ENCODE results near the gene GRIK1. TPM values are rescaled to one million over a fixed set of nuclear protein-coding genes. Genes with fewer than 3 reads are reported as not detected.
A peak's percentile ranks its signal among the peaks of the same experiment; 100 is the strongest.

The GRIK1 gene
- polyA plus RNA-seq, 1 donor (not counting 4 experiments of a cell fraction or from before 2014, with no cell fraction given) = not detected

GRCh38 chr21:29673096-29673610 lies 266.6 kb downstream of the GRIK1 start:
- Histone ChIP-seq H3K9me3 (ENCODE audit: control insufficient read depth, low read depth, low read length) (no peaks in the 10 kb centered on the region), H3K4me3 (ENCODE audit: control insufficient read depth in 2 of 3, extremely low read depth in 1 of 3, insufficient read depth in 2 of 3, low read depth in 1 of 3, low read length in 3 of 3) (no peak overlapping the region), H3K27me3 (ENCODE audit: control insufficient read depth, extremely low read depth, insufficient read depth, low read length) (no peaks in the 10 kb centered on the region), H3K27ac (ENCODE audit: control insufficient read depth, insufficient read depth, low read length) (no peak overlapping the region), H2AFZ (ENCODE audit: control insufficient read depth, low read length) (no peak overlapping the region), H3K9ac (ENCODE audit: control insufficient read depth, extremely low read depth, insufficient read depth, low read length) (no peak overlapping the region), H3K79me2 (ENCODE audit: control insufficient read depth, insufficient read depth, low read length) (no peaks in the 10 kb centered on the region), H3K36me3 (ENCODE audit: control insufficient read depth in 2 of 2, extremely low read depth in 1 of 2, insufficient read depth in 2 of 2, low read length in 2 of 2) (no peaks in the 10 kb centered on the region), H3K4me2 (ENCODE audit: control insufficient read depth, extremely low read depth, insufficient read depth, low read depth, low read length) (no peak overlapping the region), H3K4me1 (ENCODE audit: control insufficient read depth, extremely low read depth, insufficient read depth, low read length) (no peaks in the 10 kb centered on the region), H4K20me1 (ENCODE audit: control insufficient read depth, extremely low read depth, insufficient read depth, low read length) (no peaks in the 10 kb centered on the region), H3K9me1 (ENCODE audit: control insufficient read depth, extremely low read depth, insufficient read depth, low read length) (no peaks in the 10 kb centered on the region)
- FAIRE-seq (no peak), DNase-seq (ENCODE audit: low read depth, low spot score) (no peak)
- TF ChIP-seq EZH2 (IDR thresholded peaks at IDR 0.05; ENCODE audit: low read length) (no peak), CTCF (optimal IDR thresholded peaks at IDR 0.05 in 1 of 3, IDR thresholded peaks at IDR 0.05 in 1 of 3, conservative IDR thresholded peaks at IDR 0.05 in 1 of 3; ENCODE audit: extremely low read depth in 1 of 3, insufficient read depth in 2 of 3, low read length in 3 of 3) (no peak)
- dilution Hi-C loops (cut with MboI; ENCODE audit: extremely low pct_ligation_motif_present, low sequenced_read_pairs) = no loop called here

- dilution Hi-C loops (cut with MboI; ENCODE audit: extremely low pct_ligation_motif_present, low sequenced_read_pairs) = no loop called here
- Histone ChIP-seq H3K27me3 (ENCODE audit: control insufficient read depth, extremely low read depth, insufficient read depth, low read length) (no peaks in the 10 kb centered on the region), H3K4me3 (ENCODE audit: control insufficient read depth in 2 of 3, extremely low read depth in 1 of 3, insufficient read depth in 2 of 3, low read depth in 1 of 3, low read length in 3 of 3) (no peak overlapping the region), H2AFZ (ENCODE audit: control insufficient read depth, low read length) (no peak overlapping the region), H3K27ac (ENCODE audit: control insufficient read depth, insufficient read depth, low read length) (no peak overlapping the region), H3K4me2 (ENCODE audit: control insufficient read depth, extremely low read depth, insufficient read depth, low read depth, low read length) (no peak overlapping the region), H3K4me1 (ENCODE audit: control insufficient read depth, extremely low read depth, insufficient read depth, low read length) (no peaks in the 10 kb centered on the region), H3K9me3 (ENCODE audit: control insufficient read depth, low read depth, low read length) (no peaks in the 10 kb centered on the region), H3K9ac (ENCODE audit: control insufficient read depth, extremely low read depth, insufficient read depth, low read length) (no peak overlapping the region), H3K36me3 (ENCODE audit: control insufficient read depth in 2 of 2, extremely low read depth in 1 of 2, insufficient read depth in 2 of 2, low read length in 2 of 2) (no peaks in the 10 kb centered on the region), H3K9me1 (ENCODE audit: control insufficient read depth, extremely low read depth, insufficient read depth, low read length) (no peaks in the 10 kb centered on the region), H4K20me1 (ENCODE audit: control insufficient read depth, extremely low read depth, insufficient read depth, low read length) (no peaks in the 10 kb centered on the region), H3K79me2 (ENCODE audit: control insufficient read depth, insufficient read depth, low read length) (no peaks in the 10 kb centered on the region)
- peak in 1 of 3 experiments; percentile 6 for TF ChIP-seq CTCF (optimal IDR thresholded peaks at IDR 0.05 in 1 of 3, IDR thresholded peaks at IDR 0.05 in 1 of 3, conservative IDR thresholded peaks at IDR 0.05 in 1 of 3; ENCODE audit: extremely low read depth in 1 of 3, insufficient read depth in 2 of 3, low read length in 3 of 3)
- TF ChIP-seq EZH2 (IDR thresholded peaks at IDR 0.05; ENCODE audit: low read length) = no peak
- no peak for FAIRE-seq
- no peak for DNase-seq (ENCODE audit: low read depth, low spot score)
Measured at GRCh38 chr21:29671728-29672127, 268.1 kb downstream of the GRIK1 start.

Data from keratinocyte (primary cell).